ENCODE data around the gene MAP3K7CL.

DNA sequence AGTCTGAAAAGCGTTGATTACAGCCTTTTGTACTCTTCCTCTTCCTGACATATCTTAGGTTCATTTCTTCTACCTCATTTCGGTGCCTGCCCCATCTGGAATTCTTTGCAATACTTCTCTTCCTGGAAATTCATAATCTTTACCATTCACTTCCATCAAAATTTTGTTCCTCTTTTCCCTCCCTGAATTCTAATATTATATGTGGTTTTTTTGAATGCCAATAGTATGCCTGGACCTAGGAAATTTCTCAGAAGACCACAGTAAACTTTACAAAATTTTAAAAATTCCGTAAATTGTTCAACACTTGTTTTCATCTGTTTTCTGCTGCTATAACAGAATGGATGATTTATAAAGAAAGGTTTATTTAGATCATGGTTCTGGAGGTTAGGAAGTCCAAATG, 76.8 kb downstream of the MAP3K7CL start:
- TF ChIP-seq, protein P1, sequence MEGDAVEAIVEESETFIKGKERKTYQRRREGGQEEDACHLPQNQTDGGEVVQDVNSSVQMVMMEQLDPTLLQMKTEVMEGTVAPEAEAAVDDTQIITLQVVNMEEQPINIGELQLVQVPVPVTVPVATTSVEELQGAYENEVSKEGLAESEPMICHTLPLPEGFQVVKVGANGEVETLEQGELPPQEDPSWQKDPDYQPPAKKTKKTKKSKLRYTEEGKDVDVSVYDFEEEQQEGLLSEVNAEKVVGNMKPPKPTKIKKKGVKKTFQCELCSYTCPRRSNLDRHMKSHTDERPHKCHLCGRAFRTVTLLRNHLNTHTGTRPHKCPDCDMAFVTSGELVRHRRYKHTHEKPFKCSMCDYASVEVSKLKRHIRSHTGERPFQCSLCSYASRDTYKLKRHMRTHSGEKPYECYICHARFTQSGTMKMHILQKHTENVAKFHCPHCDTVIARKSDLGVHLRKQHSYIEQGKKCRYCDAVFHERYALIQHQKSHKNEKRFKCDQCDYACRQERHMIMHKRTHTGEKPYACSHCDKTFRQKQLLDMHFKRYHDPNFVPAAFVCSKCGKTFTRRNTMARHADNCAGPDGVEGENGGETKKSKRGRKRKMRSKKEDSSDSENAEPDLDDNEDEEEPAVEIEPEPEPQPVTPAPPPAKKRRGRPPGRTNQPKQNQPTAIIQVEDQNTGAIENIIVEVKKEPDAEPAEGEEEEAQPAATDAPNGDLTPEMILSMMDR (IDR thresholded peaks at IDR 0.05; ENCODE audit: low read depth, low read length): no peak
- no peak for TF ChIP-seq EZH2phosphoT487 (IDR thresholded peaks at IDR 0.05; ENCODE audit: low read depth)

Measured in OCI-LY3 (cell line).